Breast epithelium (tissue), 3 donors: ENCODE data around the gene NAV2.

Experiments
- POLR2A ChIP-seq: fragments of 450-650 bp; IDR thresholded peaks from one replicate; pipeline ENCODE4 v1.6.1; 2016; ENCODE audit warnings: antibody characterized with exemption, mild to moderate bottlenecking, moderate library complexity
- POLR2AphosphoS5 ChIP-seq, 3 donors: sonication (generic); formaldehyde crosslinking; IDR thresholded peaks; one replicate each; pipeline ENCODE4 v1.6.1; 2017; ENCODE audit warnings: antibody characterized with exemption in 3 of 3
- TF ChIP-seq, protein P1 (sequence below), 3 donors: fragments of 450-650 bp; IDR thresholded peaks; one replicate each; pipeline ENCODE4 v1.5.1; 2016 to 2017; ENCODE audit warnings: antibody characterized with exemption in 3 of 3, mild to moderate bottlenecking in 3 of 3, moderate library complexity in 3 of 3

DNA sequence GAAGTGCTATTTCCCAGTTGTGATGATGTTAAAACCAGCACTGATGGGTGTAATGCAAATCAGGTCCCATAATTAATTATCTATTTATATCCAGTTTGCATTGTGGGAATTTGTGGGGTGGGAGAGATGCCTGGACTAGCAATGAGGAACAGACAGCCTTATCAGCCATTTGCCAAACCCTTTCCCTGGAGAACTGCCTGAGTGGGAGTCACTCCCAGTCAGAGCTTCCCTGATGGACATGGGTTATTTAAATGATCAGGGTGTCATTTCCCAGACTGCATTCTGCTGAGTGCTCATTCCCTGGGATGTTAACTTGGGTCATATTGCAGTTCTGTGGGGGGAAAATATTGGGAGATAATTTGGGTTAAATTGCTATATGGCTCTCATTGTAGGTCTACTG lies 168.5 kb downstream of the NAV2 start:
- TF ChIP-seq, protein P1, sequence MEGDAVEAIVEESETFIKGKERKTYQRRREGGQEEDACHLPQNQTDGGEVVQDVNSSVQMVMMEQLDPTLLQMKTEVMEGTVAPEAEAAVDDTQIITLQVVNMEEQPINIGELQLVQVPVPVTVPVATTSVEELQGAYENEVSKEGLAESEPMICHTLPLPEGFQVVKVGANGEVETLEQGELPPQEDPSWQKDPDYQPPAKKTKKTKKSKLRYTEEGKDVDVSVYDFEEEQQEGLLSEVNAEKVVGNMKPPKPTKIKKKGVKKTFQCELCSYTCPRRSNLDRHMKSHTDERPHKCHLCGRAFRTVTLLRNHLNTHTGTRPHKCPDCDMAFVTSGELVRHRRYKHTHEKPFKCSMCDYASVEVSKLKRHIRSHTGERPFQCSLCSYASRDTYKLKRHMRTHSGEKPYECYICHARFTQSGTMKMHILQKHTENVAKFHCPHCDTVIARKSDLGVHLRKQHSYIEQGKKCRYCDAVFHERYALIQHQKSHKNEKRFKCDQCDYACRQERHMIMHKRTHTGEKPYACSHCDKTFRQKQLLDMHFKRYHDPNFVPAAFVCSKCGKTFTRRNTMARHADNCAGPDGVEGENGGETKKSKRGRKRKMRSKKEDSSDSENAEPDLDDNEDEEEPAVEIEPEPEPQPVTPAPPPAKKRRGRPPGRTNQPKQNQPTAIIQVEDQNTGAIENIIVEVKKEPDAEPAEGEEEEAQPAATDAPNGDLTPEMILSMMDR (IDR thresholded peaks at IDR 0.05), result no peak
- TF ChIP-seq POLR2A (no peak), POLR2AphosphoS5 (IDR thresholded peaks at IDR 0.05) (no peak)
